ENCODE data around the gene ARHGEF17.

DNA sequence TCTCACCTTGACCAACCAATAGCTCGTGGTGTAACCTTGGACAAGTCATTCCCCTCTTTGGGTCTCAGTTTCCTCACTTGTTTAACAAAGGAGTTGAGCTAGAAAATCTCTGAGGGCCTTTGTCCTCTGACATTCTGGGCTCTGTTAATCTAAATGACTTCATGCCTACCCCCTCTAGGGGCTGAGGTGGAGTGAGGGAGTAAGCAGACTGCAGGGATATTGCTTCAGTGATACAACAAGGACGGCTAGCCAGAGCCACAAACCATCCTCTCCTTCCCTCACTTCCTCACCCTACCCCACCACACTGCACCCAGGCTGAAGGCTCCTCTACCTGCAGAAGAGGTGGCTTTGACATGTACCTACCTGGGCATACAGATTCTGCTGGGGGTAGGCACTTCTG lies 103.0 kb downstream of the ARHGEF17 start:
- TF ChIP-seq, protein P1, sequence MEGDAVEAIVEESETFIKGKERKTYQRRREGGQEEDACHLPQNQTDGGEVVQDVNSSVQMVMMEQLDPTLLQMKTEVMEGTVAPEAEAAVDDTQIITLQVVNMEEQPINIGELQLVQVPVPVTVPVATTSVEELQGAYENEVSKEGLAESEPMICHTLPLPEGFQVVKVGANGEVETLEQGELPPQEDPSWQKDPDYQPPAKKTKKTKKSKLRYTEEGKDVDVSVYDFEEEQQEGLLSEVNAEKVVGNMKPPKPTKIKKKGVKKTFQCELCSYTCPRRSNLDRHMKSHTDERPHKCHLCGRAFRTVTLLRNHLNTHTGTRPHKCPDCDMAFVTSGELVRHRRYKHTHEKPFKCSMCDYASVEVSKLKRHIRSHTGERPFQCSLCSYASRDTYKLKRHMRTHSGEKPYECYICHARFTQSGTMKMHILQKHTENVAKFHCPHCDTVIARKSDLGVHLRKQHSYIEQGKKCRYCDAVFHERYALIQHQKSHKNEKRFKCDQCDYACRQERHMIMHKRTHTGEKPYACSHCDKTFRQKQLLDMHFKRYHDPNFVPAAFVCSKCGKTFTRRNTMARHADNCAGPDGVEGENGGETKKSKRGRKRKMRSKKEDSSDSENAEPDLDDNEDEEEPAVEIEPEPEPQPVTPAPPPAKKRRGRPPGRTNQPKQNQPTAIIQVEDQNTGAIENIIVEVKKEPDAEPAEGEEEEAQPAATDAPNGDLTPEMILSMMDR (IDR thresholded peaks at IDR 0.05), result no peak
- no peak for TF ChIP-seq EZH2 (IDR thresholded peaks at IDR 0.05)
- no peak for TF ChIP-seq EZH2phosphoT487 (IDR thresholded peaks at IDR 0.05)

Measured in neural progenitor cell (in vitro differentiated cells).